SK-N-SH (cell line): ENCODE data around the gene CEP162. TPM values are rescaled to one million over a fixed set of nuclear protein-coding genes. Genes with fewer than 3 reads are reported as not detected.
"Not testable (repeated sequence)": the region's sequence is repeated elsewhere in the genome, so short reads cannot be mapped to it uniquely, and the experiment has no call there.

Experiments used
- CTCF ChIA-PET: fragments of 300-600, 350-600 bp; formaldehyde crosslinking; extraction: SDS; loops from one replicate; lab custom pipeline; 2021; lab: Yijun Ruan, JAX
- POLR2A ChIA-PET: fragments of 350-600 bp; sonication (Branson Sonifier 250); formaldehyde crosslinking; extraction: SDS; loops from one replicate; lab custom pipeline; 2020; ENCODE audit warnings: antibody characterized with exemption, inconsistent platforms; lab: Yijun Ruan, JAX
- DNase-seq: peaks from one replicate; pipeline ENCODE4 v3.0.0; 2012
- H2AFZ ChIP-seq: fragments of 200-600 bp; sonication (generic); 2 replicates; pipeline ENCODE4 v1.8.1; 2016; ENCODE audit warnings: antibody characterized with exemption, mild to moderate bottlenecking, low read depth
- H3F3A ChIP-seq: fragments of 200-600 bp; sonication (generic); replicated peaks from 2 replicates; pipeline ENCODE3; 2016; ENCODE audit warnings: antibody characterized with exemption, mild to moderate bottlenecking; ENCODE audit not compliant: insufficient read depth
- H3K27ac ChIP-seq, 2 experiments: fragments of 200-500 bp in 1 of 2; fragments of 200-600 bp in 1 of 2; sonication (Bioruptor generic) in 1 of 2; sonication (generic), shearing (Covaris generic) in 1 of 2; 2 replicates each; pipeline versions ENCODE4 v1.5.1 to v1.6.1; 2014 to 2016; ENCODE audit warnings: low read depth in 2 of 2, inconsistent platforms in 1 of 2, low read length in 1 of 2, mild to moderate bottlenecking in 1 of 2, mixed read lengths in 1 of 2
- H3K27me3 ChIP-seq: fragments of 200-600 bp; sonication (generic), shearing (Covaris generic); 2 replicates; pipeline ENCODE4 v1.6.1; 2016; ENCODE audit warnings: mixed run types; ENCODE audit not compliant: insufficient read depth
- H3K36me3 ChIP-seq, 2 experiments: fragments of 200-500 bp in 1 of 2; fragments of 200-600 bp in 1 of 2; sonication (Bioruptor generic) in 1 of 2; sonication (generic) in 1 of 2; replicated peaks in 1 of 2; 2 replicates each; pipeline versions ENCODE3 to v1.5.1; 2014 to 2016; ENCODE audit warnings: low read length in 1 of 2, mild to moderate bottlenecking in 1 of 2; ENCODE audit not compliant: insufficient read depth in 2 of 2, control insufficient read depth in 1 of 2
- H3K4me1 ChIP-seq, 2 experiments: fragments of 200-500 bp in 1 of 2; fragments of 200-600 bp in 1 of 2; sonication (Bioruptor generic) in 1 of 2; sonication (generic), shearing (Covaris generic) in 1 of 2; 2 replicates each; pipeline versions ENCODE4 v1.5.1 to v1.6.1; 2014 to 2016; ENCODE audit warnings: low read depth in 1 of 2, low read length in 1 of 2, mixed run types in 1 of 2; ENCODE audit not compliant: insufficient read depth in 2 of 2, control insufficient read depth in 1 of 2
- H3K4me2 ChIP-seq: fragments of 200-600 bp; sonication (generic), shearing (Covaris generic); 2 replicates; pipeline ENCODE4 v1.6.1; 2017; ENCODE audit warnings: mixed run types
- H3K4me3 ChIP-seq, 2 experiments: fragments of 200-500 bp in 1 of 2; fragments of 200-600 bp in 1 of 2; sonication (Bioruptor generic) in 1 of 2; sonication (generic), shearing (Covaris generic) in 1 of 2; 2 replicates each; pipeline versions ENCODE4 v1.5.1 to v1.8.1; 2014 to 2016; ENCODE audit warnings: low read depth in 2 of 2, inconsistent platforms in 1 of 2, low read length in 1 of 2, mild to moderate bottlenecking in 1 of 2, mixed read lengths in 1 of 2, moderate library complexity in 1 of 2
- H3K79me2 ChIP-seq: fragments of 200-600 bp; sonication (generic); 2 replicates; pipeline ENCODE4 v1.8.1; 2017; ENCODE audit warnings: mild to moderate bottlenecking; ENCODE audit not compliant: insufficient read depth
- H3K9ac ChIP-seq: fragments of 200-600 bp; sonication (generic); 2 replicates; pipeline ENCODE4 v1.6.1; 2017; ENCODE audit warnings: mixed run types
- H3K9me2 ChIP-seq: fragments of 200-600 bp; sonication (generic); 2 replicates; pipeline ENCODE4 v1.6.1; 2017; ENCODE audit warnings: mixed run types
- H3K9me3 ChIP-seq: fragments of 200-600 bp; sonication (generic); 2 replicates; pipeline ENCODE4 v1.6.1; 2017; ENCODE audit warnings: mixed run types, mild to moderate bottlenecking, moderate library complexity
- H4K20me1 ChIP-seq: fragments of 200-600 bp; sonication (generic); 2 replicates; pipeline ENCODE4 v1.6.1; 2017; ENCODE audit warnings: mild to moderate bottlenecking, mixed run types; ENCODE audit not compliant: insufficient read depth
- CTCF ChIP-seq: fragments of 200-600 bp; sonication (generic); IDR thresholded peaks from 2 replicates; pipeline ENCODE4 v1.6.1; 2017; ENCODE audit warnings: antibody characterized with exemption, mild to moderate bottlenecking, moderate library complexity
- FOXM1 ChIP-seq: IDR thresholded peaks from 2 replicates; pipeline ENCODE4 v1.4.0; 2012; ENCODE audit warnings: low read depth, mild to moderate bottlenecking
- GABPA ChIP-seq: IDR thresholded peaks from 2 replicates; pipeline ENCODE4 v1.4.0; 2012; ENCODE audit warnings: low read depth, mild to moderate bottlenecking
- GATA2 ChIP-seq: sonication (generic); formaldehyde crosslinking; IDR thresholded peaks from 2 replicates; pipeline ENCODE4 v1.5.0; 2020; ENCODE audit warnings: mild to moderate bottlenecking, missing genetic modification reagents
- IRF3 ChIP-seq: fragments of 150-350 bp; IDR thresholded peaks from 2 replicates; pipeline ENCODE4 v1.6.1; 2016; ENCODE audit warnings: mild to moderate bottlenecking, low read depth, low read length
- NFIC ChIP-seq: IDR thresholded peaks from 2 replicates; pipeline ENCODE4 v1.4.0; 2012; ENCODE audit warnings: borderline replicate concordance
- POLR2AphosphoS5 ChIP-seq: IDR thresholded peaks from 2 replicates; pipeline ENCODE4 v1.6.1; 2012; ENCODE audit warnings: low read depth, low read length
- RAD21 ChIP-seq: IDR thresholded peaks from 2 replicates; pipeline ENCODE4 v1.6.1; 2012; ENCODE audit warnings: mild to moderate bottlenecking, low read length
- RXRA ChIP-seq: IDR thresholded peaks from 2 replicates; pipeline ENCODE4 v1.4.0; 2012; ENCODE audit warnings: low read depth, mild to moderate bottlenecking, borderline replicate concordance
- SIN3A ChIP-seq: IDR thresholded peaks from 2 replicates; pipeline ENCODE4 v1.6.1; 2012; ENCODE audit warnings: low read depth, mild to moderate bottlenecking, low read length, moderate library complexity, borderline replicate concordance
- WGBS: methylation state at CpG from one replicate; pipeline ENCODE4 v1.1.6; 2017; ENCODE audit warnings: low lambda C conversion rate; 5-methylcytosine and 5-hydroxymethylcytosine counted together
- polyA plus RNA-seq, 3 experiments: library from polyadenylated mRNA; depleted of rRNA; stranded (reverse); fragments of >200 nt; gene quantifications; 2 replicates each; pipeline ENCODE4 v1.2.3, GENCODE V29; 2012

The CEP162 gene
- polyA plus RNA-seq, 1 of the 3 experiments (the other 2 are of a cell fraction), result 1.2 TPM

DNA sequence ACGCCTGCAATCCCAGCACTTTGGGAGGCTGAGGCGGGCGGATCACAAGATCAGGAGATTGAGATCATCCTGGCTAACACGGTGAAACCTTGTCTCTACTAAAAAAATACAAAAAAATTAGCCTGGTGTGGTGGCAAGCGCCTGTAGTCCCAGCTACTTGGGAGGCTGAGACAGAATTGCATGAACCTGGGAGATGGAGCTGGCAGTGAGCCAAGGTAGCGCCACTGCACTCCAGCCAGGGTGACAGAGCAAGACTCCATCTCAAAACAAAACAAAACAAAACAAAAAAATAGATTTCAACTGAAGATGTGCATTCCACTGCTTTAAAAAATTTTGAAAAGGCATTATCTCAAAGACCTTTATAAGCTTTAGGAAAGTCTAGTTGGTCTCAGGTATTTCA lies 27.5 kb downstream of the CEP162 start:
- H3F3A ChIP-seq, H3K9me3 ChIP-seq, H2AFZ ChIP-seq, H3K27me3 ChIP-seq, POLR2A ChIA-PET, H3K4me1 ChIP-seq, DNase-seq, H3K79me2 ChIP-seq, H3K9me2 ChIP-seq, H3K9ac ChIP-seq, H3K4me2 ChIP-seq, H4K20me1 ChIP-seq, H3K27ac ChIP-seq, CTCF ChIA-PET, H3K4me3 ChIP-seq: not testable (repeated sequence)
- peak; percentile 8; the same call in 1 of the 2 replicates for TF ChIP-seq NFIC
- H3K36me3 ChIP-seq, result peaks cover 30 to 44% of the 10 kb centered on the region in 2 experiments
- 96% methylated on average over 6 of the region's 6 CpGs for WGBS

DNA sequence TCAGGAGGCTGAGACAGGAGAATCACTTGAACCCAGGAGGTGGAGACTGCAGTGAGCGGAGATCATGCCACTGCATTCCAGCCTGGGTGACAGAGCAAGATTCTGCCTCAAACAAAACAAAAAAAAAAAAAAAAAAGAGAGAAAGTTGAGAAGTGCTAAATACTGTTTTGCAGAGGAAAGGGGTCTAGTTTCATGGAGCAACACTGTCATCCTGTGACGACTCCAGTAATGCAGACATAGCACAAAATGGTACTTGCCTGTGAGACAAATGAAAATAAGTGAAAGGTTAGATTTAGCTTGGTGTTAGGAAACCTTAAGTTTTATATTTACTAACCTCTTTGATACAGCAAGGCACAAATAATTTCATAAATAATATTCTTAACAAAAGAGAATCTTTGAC lies 29.7 kb downstream of the CEP162 start:
- 98% methylated on average over 2 of the region's 2 CpGs for WGBS
- no peaks in the 10 kb centered on the region for H3K79me2 ChIP-seq
- H3F3A ChIP-seq, result peaks cover 15% of the 10 kb centered on the region
- H3K9me2 ChIP-seq, result no peaks in the 10 kb centered on the region
- CTCF ChIA-PET, result interaction anchor here (0.8 kb wide), 1 partner anchor 37 kb away, joined by 3 read pairs; no protein-coding TSS in a partner anchor
- H3K9ac ChIP-seq, result no peak overlapping the region
- H3K9me3 ChIP-seq, result no peaks in the 10 kb centered on the region
- H2AFZ ChIP-seq, result no peak overlapping the region
- no peak overlapping the region for H3K4me3 ChIP-seq
- H3K27ac ChIP-seq, result no peak overlapping the region
- no peak for DNase-seq
- H4K20me1 ChIP-seq, result peaks cover 6% of the 10 kb centered on the region; the same call in 1 of the 2 replicates
- no peak for TF ChIP-seq GABPA
- TF ChIP-seq CTCF, result peak; percentile 10; the same call in 1 of the 2 replicates
- TF ChIP-seq POLR2AphosphoS5, result no peak
- no peak for TF ChIP-seq IRF3
- TF ChIP-seq FOXM1, result no peak
- TF ChIP-seq RXRA, result no peak
- no peak for TF ChIP-seq SIN3A
- no peak for TF ChIP-seq GATA2 (CRISPR knock-in tag)
- TF ChIP-seq RAD21, result peak; percentile 42
- TF ChIP-seq, all 33 proteins: peak for 2
- Histone ChIP-seq H3K27me3 (no peaks in the 10 kb centered on the region), H3K4me1 (0 out of 4 replicates have a peak, but pooled peaks cover 0 to 3% of the 10 kb centered on the region in 2 experiments), H3K4me2 (no peak overlapping the region), H3K36me3 (peaks cover 23 to 43% of the 10 kb centered on the region in 2 experiments)
- POLR2A ChIA-PET, result no interaction called here
